ENCODE data around the gene FOXP1. TPM values are rescaled to one million over a fixed set of nuclear protein-coding genes. Genes with fewer than 3 reads are reported as not detected.
A peak's percentile ranks its signal among the peaks of the same experiment; 100 is the strongest.

The FOXP1 gene
- total RNA-seq, 2 experiments from 2014 or later, result 178 TPM

DNA sequence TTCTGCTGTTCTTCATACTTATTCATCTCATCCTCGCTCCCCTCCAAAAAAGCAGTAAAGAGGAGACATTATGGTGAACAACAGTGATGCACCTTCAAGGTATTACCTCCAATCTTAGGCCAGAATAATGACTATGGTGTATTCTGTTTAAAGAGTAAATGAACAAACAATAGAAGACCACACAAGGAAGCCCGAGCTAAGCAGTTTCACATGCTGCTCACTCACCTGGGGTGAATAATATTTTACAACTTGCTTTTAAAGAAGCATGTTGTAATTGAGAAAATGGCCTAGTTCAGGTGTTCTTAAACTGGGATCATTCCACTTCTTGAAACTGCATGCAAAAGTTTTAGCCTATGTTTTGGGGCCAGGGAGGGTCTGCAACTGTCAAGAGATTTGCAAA is 581.2 kb downstream of the FOXP1 start:
- no peak for DNase-seq
- Mint-ChIP-seq H3K4me1 (peaks cover 19% of the 10 kb centered on the region), H3K36me3 (peaks cover 18% of the 10 kb centered on the region), H3K27me3 (no peaks in the 10 kb centered on the region), H3K4me3 (no peak overlapping the region), H3K9me3 (no peaks in the 10 kb centered on the region), H3K27ac (no peak overlapping the region)
- ATAC-seq (ENCODE audit: low read depth), result no peak
- POLR2A ChIA-PET, result no interaction called here

DNA sequence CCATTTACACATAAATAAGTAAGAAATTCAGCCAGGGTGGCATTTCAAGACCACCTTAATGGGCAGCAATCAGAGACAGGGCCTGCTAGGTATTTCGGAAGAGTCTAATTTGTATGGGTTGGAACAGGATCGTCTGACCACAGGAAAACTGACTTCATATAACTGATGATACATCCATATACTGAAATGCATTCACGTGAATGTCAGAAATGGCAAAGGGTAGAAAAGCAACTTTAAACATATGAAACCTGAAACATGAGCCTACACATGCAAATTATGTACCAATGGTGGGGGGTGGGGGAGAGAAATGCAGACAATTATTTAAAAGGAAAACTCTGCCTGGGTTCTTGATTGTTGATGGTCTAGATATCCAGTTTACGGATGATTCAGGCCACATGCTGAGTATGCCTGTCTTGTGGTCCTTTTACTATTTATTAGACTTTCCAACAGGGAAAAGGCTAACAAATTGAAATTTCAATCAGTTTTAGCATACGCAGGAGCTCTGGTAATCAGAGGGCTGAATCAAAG is 582.2 kb downstream of the FOXP1 start:
- POLR2A ChIA-PET, result no interaction called here
- H3K4me1 Mint-ChIP-seq, result peaks cover 16% of the 10 kb centered on the region
- peaks cover 26% of the 10 kb centered on the region for H3K36me3 Mint-ChIP-seq
- H3K27me3 Mint-ChIP-seq, result no peaks in the 10 kb centered on the region
- H3K4me3 Mint-ChIP-seq, result no peak overlapping the region
- H3K27ac Mint-ChIP-seq, result peak overlapping the region; percentile 33
- ATAC-seq (ENCODE audit: low read depth) (no peak), DNase-seq (no peak)
- H3K9me3 Mint-ChIP-seq, result no peaks in the 10 kb centered on the region

DNA sequence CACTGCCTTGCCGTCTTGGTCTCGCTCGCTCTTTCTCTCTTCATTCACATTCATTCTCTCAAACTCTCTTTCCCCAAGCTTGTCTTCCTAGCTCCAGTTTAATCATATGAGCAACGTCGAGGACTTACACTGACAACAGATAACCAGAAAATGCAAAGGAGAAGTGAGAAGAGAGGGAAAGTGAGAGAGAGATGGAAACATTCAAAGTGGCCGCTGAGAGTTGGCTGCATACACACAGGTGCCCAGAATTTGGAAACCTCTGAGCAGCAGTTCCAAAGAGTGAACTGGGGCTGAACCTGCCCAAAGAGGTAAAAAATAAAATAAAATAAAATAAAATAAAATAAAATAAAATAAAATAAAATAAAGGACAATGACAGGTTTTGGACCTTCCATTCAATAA is 583.0 kb downstream of the FOXP1 start:
- Mint-ChIP-seq H3K36me3 (peaks cover 27% of the 10 kb centered on the region), H3K4me3 (no peak overlapping the region), H3K9me3 (no peaks in the 10 kb centered on the region), H3K27ac (peak overlapping the region; percentile 47), H3K27me3 (no peaks in the 10 kb centered on the region), H3K4me1 (peaks cover 16% of the 10 kb centered on the region)
- DNase-seq (no peak), ATAC-seq (ENCODE audit: low read depth) (no peak)
- POLR2A ChIA-PET, result no interaction called here

- Mint-ChIP-seq H3K27ac (no peak overlapping the region), H3K4me1 (peaks cover 15% of the 10 kb centered on the region), H3K36me3 (peaks cover 33% of the 10 kb centered on the region)
Measured at GRCh38 chr3:70999730-71000129, 583.8 kb downstream of the FOXP1 start.

GRCh38 chr3:70996082-70996481 is 587.4 kb downstream of the FOXP1 start:
- Mint-ChIP-seq H3K4me3 (no peak overlapping the region), H3K36me3 (peaks cover 57% of the 10 kb centered on the region), H3K27me3 (no peaks in the 10 kb centered on the region), H3K27ac (no peak overlapping the region), H3K9me3 (no peaks in the 10 kb centered on the region), H3K4me1 (peaks cover 20% of the 10 kb centered on the region)
- POLR2A ChIA-PET, result no interaction called here
- no peak for DNase-seq
- no peak for ATAC-seq (ENCODE audit: low read depth)

More at GRCh38 chr3:70999730-71000129, 583.8 kb downstream of the FOXP1 start:
- H3K27me3 Mint-ChIP-seq, result no peaks in the 10 kb centered on the region
- H3K9me3 Mint-ChIP-seq, result no peaks in the 10 kb centered on the region
- H3K4me3 Mint-ChIP-seq, result no peak overlapping the region
- POLR2A ChIA-PET, result no interaction called here
- DNase-seq, result no peak
- ATAC-seq (ENCODE audit: low read depth), result peak; percentile 52

DNA sequence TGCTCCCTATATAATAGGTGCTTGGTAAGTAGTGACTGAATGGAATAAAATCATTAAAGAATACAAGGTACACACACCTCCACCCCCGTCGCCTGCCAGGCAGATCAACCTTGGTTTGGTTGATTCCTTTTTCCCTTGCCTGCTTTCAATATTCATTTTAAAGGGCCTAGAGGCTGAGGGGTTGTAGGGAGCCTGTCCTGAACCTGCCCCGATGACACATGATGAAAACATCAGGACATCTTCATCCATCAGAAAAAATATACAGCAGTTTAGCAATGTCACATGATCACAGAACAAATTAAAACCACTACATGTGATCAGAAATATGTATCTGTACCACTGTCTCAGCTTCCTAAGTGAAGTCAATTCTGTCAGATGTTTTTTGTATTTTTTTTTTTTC is 588.9 kb downstream of the FOXP1 start:
- H3K36me3 Mint-ChIP-seq, result peaks cover 67% of the 10 kb centered on the region
- H3K27me3 Mint-ChIP-seq, result no peaks in the 10 kb centered on the region
- no peak for DNase-seq
- ATAC-seq (ENCODE audit: low read depth), result no peak
- H3K4me3 Mint-ChIP-seq, result no peak overlapping the region
- peaks cover 27% of the 10 kb centered on the region for H3K4me1 Mint-ChIP-seq
- H3K9me3 Mint-ChIP-seq, result no peaks in the 10 kb centered on the region
- POLR2A ChIA-PET, result no interaction called here
- no peak overlapping the region for H3K27ac Mint-ChIP-seq

- no peaks in the 10 kb centered on the region for H3K9me3 Mint-ChIP-seq
- H3K27ac Mint-ChIP-seq, result peak overlapping the region; percentile 48
- POLR2A ChIA-PET, result no interaction called here
- no peak overlapping the region for H3K4me3 Mint-ChIP-seq
- no peak for ATAC-seq (ENCODE audit: low read depth)
- H3K36me3 Mint-ChIP-seq, result peaks cover 65% of the 10 kb centered on the region
- no peak for DNase-seq
- no peaks in the 10 kb centered on the region for H3K27me3 Mint-ChIP-seq
- peaks cover 31% of the 10 kb centered on the region for H3K4me1 Mint-ChIP-seq
Measured at GRCh38 chr3:70992562-70993204, 590.8 kb downstream of the FOXP1 start.

DNA sequence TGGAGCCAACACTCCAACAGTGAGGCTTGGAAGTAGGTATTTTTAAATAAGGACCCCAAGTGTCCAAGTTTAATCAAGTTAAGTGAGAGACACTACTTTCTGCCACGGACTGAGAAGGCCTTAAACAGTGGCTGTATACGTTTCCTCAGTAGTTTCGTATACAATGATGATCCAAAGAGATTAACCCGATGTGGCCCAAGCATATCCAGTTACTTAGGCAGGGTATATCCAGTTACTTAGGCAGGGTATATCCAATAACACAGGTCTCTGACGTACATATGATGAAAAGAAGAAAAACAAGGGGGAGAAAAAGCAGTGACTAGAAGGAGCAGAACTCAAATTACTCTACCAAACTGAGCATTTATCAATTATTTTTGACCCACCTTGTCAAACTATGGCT is 591.4 kb downstream of the FOXP1 start:
- H3K27ac Mint-ChIP-seq, result no peak overlapping the region
- no peak overlapping the region for H3K4me3 Mint-ChIP-seq
- peaks cover 32% of the 10 kb centered on the region for H3K4me1 Mint-ChIP-seq
- no peaks in the 10 kb centered on the region for H3K9me3 Mint-ChIP-seq
- peaks cover 68% of the 10 kb centered on the region for H3K36me3 Mint-ChIP-seq
- POLR2A ChIA-PET, result no interaction called here
- no peak for ATAC-seq (ENCODE audit: low read depth)
- no peaks in the 10 kb centered on the region for H3K27me3 Mint-ChIP-seq
- DNase-seq, result no peak

DNA sequence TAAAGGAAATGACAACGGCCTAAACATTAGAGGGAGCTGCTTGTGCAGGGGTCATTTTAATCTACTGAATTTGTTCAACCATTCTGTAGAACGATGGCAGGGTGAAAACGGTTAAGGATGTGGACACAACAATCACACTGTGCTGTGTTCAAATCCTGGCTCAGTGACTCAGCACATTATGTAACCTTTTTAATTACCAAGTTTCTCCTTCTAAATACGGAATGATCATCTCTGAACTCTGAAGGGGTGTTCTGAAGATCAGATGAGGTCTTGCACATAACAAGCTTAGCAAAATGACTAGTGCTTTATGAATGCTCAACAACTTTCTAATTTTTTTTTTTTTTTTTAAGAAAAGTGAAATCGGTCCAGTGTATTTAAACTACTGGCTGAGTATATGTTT is 592.8 kb downstream of the FOXP1 start:
- no peaks in the 10 kb centered on the region for H3K27me3 Mint-ChIP-seq
- H3K4me1 Mint-ChIP-seq, result peaks cover 30% of the 10 kb centered on the region
- ATAC-seq (ENCODE audit: low read depth) (no peak), DNase-seq (no peak)
- H3K36me3 Mint-ChIP-seq, result peaks cover 69% of the 10 kb centered on the region
- H3K9me3 Mint-ChIP-seq, result no peaks in the 10 kb centered on the region
- POLR2A ChIA-PET, result interaction anchor here (0.7 to 0.8 kb wide), 3 partner anchors 10 to 140 kb away, joined by 3 to 5 read pairs (median 4); no protein-coding TSS in a partner anchor
- H3K4me3 Mint-ChIP-seq, result peak overlapping the region; percentile 74
- H3K27ac Mint-ChIP-seq, result peak overlapping the region; percentile 85

DNA sequence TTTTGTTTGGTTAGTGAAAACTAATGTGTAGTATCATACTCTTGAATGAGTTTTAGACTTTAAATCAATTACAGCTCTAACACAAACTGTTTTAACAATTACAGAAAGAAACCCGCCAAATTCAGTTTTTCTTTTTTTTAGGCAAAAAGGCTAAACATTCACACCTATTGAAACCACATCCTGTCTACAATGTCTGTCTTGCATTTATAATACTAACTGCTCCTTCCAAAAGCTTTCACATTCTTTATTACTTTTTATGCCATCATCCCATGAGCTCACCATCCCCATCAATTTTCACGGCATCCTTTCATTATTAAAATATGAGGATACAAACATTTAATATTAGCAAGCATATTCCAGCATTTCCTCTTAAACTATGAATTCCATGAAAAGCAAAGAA is 593.3 kb downstream of the FOXP1 start:
- DNase-seq, result no peak
- POLR2A ChIA-PET, result interaction anchor here (0.7 to 0.8 kb wide), 3 partner anchors 9 to 141 kb away, joined by 3 to 5 read pairs (median 4); no protein-coding TSS in a partner anchor
- peak overlapping the region; percentile 85 for H3K27ac Mint-ChIP-seq
- peaks cover 30% of the 10 kb centered on the region for H3K4me1 Mint-ChIP-seq
- peaks cover 69% of the 10 kb centered on the region for H3K36me3 Mint-ChIP-seq
- H3K27me3 Mint-ChIP-seq, result no peaks in the 10 kb centered on the region
- ATAC-seq (ENCODE audit: low read depth), result peak; percentile 65
- no peaks in the 10 kb centered on the region for H3K9me3 Mint-ChIP-seq
- H3K4me3 Mint-ChIP-seq, result peak overlapping the region; percentile 74

- DNase-seq, result no peak
- peaks cover 72% of the 10 kb centered on the region for H3K36me3 Mint-ChIP-seq
- H3K4me1 Mint-ChIP-seq, result peaks cover 35% of the 10 kb centered on the region
- H3K4me3 Mint-ChIP-seq, result no peak overlapping the region
- POLR2A ChIA-PET, result no interaction called here
- no peaks in the 10 kb centered on the region for H3K9me3 Mint-ChIP-seq
- H3K27ac Mint-ChIP-seq, result no peak overlapping the region
- H3K27me3 Mint-ChIP-seq, result no peaks in the 10 kb centered on the region
- no peak for ATAC-seq (ENCODE audit: low read depth)
Measured at GRCh38 chr3:70989174-70989573, 594.4 kb downstream of the FOXP1 start.

- Mint-ChIP-seq H3K36me3 (peaks cover 66% of the 10 kb centered on the region), H3K27me3 (no peaks in the 10 kb centered on the region), H3K4me3 (no peak overlapping the region), H3K27ac (no peak overlapping the region), H3K9me3 (no peaks in the 10 kb centered on the region), H3K4me1 (peaks cover 36% of the 10 kb centered on the region)
- ATAC-seq (ENCODE audit: low read depth) (no peak), DNase-seq (no peak)
- POLR2A ChIA-PET, result interaction anchor here (0.6 kb wide), 1 partner anchor 538 kb away, joined by 4 read pairs; no protein-coding TSS in a partner anchor
Measured at GRCh38 chr3:70988111-70988510, 595.4 kb downstream of the FOXP1 start.

- Mint-ChIP-seq H3K4me3 (no peak overlapping the region), H3K27ac (no peak overlapping the region), H3K36me3 (peaks cover 56% of the 10 kb centered on the region), H3K27me3 (no peaks in the 10 kb centered on the region), H3K9me3 (no peaks in the 10 kb centered on the region), H3K4me1 (peaks cover 47% of the 10 kb centered on the region)
- POLR2A ChIA-PET, result no interaction called here
- ATAC-seq (ENCODE audit: low read depth), result no peak
- no peak for DNase-seq
Measured at GRCh38 chr3:70985572-70985971, 598.0 kb downstream of the FOXP1 start.

- no peaks in the 10 kb centered on the region for H3K9me3 Mint-ChIP-seq
- peaks cover 46% of the 10 kb centered on the region for H3K4me1 Mint-ChIP-seq
- H3K4me3 Mint-ChIP-seq, result no peak overlapping the region
- no peak overlapping the region for H3K27ac Mint-ChIP-seq
- POLR2A ChIA-PET, result no interaction called here
- H3K36me3 Mint-ChIP-seq, result peaks cover 56% of the 10 kb centered on the region
- DNase-seq (no peak), ATAC-seq (ENCODE audit: low read depth) (no peak)
- no peaks in the 10 kb centered on the region for H3K27me3 Mint-ChIP-seq
Measured at GRCh38 chr3:70984776-70985482, 598.6 kb downstream of the FOXP1 start.
